GM21423 (cell line): ENCODE measurements around the gene AVPI1.
A peak's percentile ranks its signal among the peaks of the same experiment; 100 is the strongest.
"Not testable (repeated sequence)": the region's sequence is repeated elsewhere in the genome, so short reads cannot be mapped to it uniquely, and the experiment has no call there.

Experiments
- ATAC-seq: cut with Tn5 transposase; IDR thresholded peaks from one replicate; pipeline ENCODE4 v1.9.1; 2021; ENCODE audit warnings: mild to moderate bottlenecking, moderate library complexity; ENCODE audit not compliant: unreplicated experiment

The AVPI1 gene

DNA sequence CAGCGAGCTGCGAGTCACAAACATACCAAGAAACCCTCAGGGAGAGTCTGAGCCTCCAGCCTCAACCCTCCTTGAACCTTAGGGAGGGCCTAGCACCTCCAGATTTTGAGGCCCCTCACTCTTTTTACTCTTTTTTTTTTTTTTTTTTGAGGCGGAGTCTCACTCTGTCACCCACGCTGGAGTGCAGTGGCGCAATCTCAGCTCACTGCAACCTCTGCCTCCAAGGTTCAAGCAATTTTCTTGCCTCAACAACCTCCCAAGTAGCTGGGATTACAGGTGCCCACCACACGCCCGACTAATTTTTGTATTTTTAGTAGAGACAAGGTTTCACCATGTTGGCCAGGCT, 2.7 kb downstream of the AVPI1 start:
- not testable (repeated sequence) for ATAC-seq

DNA sequence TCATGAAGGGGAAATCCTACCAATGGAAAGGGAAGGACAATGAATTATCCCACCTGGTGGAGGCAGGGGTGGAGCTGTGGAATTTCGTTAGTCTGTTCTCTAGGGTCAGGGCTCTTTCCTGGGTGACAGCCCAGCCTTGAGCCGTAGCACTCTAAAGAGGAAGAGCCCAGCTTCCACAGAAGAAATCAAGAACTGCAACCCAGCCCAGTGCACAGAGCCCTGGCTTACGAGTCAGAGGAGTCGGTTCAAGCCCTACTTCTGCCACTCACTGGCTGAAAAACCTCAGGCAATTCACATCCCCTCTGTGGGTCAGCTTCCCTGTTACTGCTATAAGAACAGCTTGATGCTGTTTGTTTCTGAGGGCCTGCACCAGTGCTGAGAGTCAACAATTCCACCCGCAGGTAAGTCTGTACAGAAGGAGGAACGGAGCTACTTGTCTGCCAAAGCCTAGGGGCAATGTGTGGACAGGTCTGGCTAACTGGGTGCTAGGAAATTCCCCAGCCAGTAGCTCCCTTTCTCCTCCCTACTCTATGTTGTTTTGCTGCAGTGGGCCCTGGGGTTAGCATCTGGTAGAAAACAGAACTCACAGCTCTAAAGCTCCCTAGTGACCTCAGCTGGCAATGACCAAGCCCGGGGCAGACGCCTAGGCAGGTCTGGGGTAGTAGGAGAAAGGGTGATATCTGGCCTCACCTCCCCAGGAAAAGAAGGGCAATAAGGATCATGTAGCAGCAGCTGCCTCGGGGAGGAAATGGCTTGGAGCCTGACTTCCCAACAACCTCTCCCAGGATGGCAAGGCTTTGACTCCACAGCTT, 3.3 kb downstream of the AVPI1 start:
- ATAC-seq, result no peak

DNA sequence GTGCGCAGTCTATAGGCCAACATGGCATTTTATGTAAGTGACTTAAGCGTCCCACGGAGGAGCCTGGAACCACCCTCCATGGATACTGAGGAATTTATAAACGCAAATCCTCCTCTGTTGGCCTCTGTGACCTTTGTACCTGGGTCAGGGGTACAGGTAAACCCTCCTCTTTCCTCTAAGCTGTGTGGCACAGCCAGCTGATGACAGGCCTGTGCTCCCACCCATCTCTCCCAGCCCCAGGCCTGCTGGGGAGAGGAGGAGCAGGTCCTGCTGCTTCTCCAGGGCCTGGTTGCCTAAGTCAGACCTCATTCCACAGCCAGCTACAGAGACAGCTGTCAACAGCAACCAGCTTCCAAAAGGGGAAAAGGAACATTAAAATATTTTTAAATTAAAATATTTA, 5.0 kb downstream of the AVPI1 start:
- no peak for ATAC-seq

DNA sequence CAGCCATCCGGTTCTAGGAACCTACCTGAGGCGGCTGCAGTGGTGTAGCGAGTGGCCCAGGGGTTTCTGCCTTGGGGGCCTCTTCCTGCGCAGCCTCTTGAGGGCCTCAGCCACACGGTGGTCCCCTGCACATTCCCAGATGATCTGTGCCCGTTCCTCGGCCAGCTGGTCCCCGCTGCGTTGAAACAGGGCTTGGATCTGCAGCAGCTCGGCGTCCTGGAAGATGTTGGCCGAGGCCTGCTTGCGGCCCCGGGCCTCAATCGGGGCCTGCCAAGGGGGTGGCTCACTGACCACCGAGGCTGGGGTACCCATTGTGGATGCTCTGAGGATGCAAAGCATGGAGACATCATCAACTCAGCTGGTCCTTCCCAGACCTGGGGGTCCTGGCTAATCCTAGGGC, 7.4 kb downstream of the AVPI1 start:
- ATAC-seq, result no peak

DNA sequence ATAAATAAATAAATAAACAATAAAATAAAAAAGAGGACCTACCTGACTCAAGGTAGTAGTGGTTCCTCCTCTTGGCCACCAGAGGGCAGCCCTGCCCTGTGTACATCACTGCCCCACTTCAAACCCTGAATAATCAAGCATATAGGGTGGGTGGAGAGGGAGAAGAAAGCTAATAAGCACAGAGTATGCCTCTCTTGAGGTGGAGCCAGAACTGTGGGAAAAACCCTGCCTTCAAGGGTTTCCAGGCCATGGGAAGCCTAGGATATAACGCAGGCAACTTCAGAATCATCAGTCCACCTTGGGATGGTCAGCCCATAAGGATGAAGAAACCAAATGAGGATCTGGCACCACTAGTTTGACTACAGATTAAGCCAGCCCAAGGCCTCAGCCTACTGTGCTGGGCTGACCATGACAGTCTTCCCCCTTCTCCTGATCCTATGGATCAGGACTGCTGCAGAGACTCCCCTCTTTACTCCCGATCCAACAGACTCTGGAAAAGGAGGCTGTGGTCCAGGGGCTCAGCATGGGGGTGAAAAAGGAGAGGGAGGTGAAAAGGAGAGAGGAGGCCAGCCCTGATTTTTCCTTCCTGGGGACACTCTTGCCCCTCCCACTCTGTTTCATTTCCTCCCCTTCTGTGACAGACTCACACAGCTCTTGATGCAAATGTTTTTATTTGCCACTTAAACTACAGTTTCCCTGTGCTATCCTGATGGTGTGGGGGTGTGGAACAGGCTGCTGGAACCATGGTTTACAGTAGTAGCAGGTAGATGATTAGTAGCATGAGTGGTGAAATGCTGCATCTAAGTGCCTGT, 10.1 kb downstream of the AVPI1 start:
- ATAC-seq, result peak; percentile 45

DNA sequence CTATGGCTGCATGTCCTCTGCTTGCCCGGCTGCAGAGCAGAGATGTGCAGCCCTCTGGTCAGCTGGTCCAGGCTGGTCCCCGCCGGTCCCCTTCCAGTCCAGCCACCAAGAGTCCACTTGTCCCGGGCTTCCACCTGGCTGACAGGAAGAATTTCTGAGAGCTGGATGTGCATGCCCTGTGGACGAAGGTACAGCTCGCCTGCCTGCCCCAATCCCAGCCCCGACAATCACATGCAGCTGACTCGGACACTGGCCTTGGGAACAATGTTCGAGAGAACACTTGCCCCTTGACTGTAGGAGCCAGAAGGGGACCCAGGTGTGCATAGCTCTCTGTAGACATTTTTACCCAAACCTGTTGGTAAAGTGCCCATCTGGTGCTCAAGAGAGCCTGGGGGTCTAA, 11.8 kb downstream of the AVPI1 start:
- no peak for ATAC-seq

DNA sequence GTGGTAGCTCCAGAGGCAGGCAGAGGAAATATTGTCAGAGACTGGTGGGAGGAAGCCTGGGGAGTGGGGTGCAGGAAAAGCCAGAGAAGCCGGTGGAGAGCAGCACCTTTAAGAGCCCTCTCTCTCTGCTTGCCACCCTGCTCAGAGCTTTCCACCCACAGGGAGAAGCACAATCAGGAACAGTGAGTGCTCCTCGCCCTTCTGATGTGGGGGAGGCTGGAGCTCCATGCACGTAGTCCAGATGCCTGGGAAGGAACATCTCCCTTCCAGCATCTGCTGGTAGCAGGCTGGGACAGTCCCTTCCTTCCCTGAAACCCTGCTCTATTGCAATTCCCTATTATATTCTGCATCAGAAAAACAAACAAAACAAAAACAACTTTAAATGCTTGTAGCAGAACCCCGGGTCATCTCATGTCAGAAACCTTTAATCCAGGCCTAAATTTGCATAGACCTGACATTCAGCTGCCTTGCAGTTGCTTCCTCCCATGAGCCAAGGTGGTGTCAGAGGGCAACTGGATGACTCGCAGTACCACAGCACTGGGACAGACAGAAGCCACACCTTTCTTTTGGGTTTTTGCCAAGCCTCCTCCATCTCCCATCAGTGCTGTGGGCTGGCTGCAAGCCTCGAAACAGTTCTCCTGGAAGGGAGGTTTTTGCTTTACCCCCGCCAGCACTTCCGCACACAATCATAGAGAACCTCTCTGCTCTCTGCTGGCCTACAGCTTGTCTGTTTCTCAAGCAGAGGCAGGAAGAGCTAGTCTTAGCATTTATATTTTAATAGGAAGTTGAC, 13.1 kb downstream of the AVPI1 start:
- ATAC-seq, result no peak

DNA sequence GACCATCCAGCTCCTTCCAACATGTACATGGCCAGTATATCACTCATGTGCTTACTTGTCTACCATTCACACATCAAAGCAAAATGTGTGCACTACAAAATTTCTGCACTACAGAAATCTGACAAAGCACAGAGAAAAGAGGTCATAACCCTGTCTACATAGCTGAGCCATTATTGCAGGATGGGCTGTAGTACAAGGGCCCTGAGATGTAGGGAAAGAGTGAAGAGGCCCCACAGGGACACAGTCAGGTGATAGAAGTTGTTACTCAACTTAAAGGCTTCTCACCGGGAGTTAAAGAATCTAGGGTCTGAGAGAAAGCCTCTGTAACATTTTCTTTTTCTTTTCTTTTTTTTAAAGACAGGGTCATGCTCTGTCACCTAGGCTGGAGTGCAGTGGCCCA, 17.5 kb downstream of the AVPI1 start:
- no peak for ATAC-seq

DNA sequence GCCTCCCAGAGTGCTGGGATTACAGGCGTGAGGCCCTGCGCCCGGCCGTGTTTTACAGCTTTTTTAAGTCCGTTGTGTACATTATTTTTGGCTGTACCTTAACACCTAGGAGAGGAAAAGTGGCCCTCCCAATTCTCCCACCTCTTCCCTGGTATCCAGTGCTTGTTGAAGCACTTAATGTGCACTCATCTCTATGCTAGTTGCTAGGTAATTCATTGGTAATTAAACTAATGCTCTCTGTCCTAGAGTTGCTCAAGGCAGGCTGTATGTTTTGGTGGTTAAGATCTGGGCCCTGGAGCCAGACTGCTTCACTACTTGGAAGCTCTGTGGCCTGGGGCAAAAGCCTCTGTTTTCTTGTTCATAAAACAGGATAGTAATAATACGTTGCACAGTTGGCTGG, 19.6 kb downstream of the AVPI1 start:
- ATAC-seq, result no peak

DNA sequence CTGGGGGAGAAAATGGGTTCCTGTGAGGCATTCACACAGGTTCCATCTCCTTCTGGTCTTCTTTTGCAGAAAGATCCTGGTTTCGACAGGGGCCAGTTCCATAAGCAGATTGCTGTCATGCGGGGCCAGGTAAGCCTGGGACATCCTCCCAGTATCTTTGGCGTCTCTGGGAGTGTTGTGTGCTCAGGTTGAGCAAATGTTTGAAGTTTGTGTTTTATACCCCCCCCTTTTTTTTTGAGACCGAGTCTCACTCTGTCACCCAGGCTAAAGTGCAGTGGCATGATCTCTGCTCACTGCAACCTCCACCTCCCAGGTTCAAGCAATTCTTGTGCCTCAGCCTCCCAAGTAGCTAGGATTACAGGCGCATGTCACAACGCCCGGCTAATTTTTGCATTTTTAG, 20.0 kb downstream of the AVPI1 start:
- no peak for ATAC-seq

DNA sequence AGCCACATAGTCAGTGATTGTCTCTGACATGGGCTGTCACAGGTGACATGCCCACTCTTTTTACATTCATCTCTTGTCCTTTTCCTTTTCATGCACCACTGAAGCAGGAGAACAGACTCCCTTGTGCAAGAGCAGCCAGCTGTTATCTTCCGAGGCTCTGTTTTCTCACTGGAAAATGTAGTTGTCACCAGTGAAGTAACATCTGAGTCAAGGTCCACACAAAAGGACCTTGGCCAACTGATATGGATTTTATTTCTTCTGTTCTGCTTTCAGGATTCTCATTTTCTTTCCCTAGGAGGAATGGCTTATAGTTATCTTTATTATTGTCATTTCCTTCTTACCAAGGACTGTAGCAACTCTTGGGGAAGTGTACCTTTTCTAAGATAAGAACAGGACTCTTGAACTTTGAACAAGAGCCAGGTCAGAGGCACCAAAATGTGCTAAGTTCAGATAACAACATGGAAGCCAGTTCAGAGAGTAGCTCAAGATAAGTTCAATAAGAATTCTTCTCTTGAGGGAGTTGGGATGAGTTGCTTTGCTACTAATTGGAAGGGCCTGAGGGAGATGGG, 22.7 kb downstream of the AVPI1 start:
- ATAC-seq, result no peak

DNA sequence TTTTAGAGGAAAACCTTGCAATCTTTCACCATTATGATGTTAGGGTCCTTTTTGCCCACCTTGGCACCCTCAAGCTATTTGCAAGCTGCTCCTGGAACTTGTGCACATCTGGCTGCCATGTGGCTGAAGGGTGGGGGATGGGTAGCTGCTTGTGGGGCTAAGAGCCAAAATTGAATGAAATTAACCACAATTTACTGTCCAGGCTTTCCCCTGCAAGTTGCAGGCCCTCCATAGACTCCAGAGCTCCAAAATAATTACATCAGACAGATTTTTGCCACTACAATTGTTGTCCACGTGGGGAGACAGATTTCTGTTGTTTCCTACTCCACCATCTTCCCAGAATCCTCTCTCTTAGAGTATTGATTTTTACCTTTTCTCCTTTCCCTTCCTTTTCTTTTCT, 27.5 kb downstream of the AVPI1 start:
- no peak for ATAC-seq

DNA sequence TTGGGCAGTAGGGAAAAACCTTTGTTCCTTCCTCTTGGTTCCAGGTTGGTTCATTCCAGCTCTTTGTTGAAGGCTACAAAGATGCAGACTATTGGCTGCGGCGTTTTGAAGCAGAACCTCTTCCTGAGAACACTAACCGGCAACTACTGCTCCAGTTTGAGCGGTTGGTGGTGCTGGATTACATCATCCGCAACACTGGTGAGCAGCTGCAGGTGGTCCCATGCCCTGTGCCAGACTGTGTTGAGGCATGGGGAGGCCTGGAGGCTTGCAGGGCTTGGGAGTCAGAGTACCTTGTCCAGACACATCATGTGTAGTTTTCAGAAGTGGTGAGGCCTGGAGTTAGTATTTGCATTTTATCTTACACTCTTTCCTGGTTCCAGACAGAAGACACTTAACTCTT, 30.3 kb downstream of the AVPI1 start:
- no peak for ATAC-seq

DNA sequence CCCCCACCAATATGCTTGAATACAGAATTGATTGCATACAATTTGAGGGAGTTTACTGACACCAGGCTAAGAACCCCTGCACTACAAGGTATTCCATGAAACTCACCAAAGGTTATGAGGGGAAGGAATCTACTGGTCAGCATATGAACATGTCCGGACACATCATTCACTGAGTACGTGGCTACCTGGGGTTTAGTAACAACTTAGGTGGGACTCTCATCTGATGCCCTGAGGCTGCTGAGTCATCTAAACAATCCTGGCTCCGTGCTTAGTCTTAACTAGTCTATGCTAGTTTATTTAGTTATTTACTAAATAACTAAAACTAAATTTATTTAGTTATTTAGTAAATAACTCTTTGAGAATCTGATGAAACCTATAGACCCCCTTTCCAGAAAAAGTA, 35.3 kb downstream of the AVPI1 start:
- no peak for ATAC-seq

DNA sequence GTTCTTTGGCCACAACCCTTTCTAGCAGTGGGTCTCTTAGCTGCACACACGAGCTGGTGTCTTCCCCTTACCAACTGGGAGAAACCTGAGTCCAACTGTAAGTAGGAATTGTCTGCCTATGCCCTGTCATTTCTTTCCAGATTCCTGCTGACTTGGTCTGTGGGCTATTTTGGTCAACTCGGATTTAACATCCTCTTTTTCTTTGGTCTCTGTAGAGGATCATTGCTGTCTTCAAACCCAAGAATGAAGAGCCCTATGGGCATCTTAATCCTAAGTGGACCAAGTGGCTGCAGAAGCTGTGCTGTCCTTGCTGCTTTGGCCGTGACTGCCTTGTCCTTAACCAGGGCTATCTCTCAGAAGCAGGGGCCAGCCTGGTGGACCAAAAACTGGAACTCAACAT, 36.3 kb downstream of the AVPI1 start:
- ATAC-seq, result no peak

DNA sequence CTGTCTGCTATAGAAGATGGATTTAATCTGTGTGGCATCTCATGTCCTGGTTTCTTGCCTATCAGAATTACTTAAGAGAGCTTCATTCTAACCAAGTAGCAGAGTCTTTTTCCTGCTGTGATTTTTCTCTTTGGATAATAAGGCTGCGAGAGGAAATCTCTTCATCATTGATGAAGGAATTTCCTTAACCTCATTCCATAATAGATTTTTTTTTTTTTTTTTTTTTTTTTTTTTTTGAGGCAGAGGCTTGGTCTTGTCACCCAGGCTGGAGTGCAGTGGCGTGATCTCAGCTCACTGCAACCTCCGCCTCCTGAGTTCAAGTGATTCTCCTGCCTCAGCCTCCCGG, 37.7 kb downstream of the AVPI1 start:
- not testable (repeated sequence) for ATAC-seq

DNA sequence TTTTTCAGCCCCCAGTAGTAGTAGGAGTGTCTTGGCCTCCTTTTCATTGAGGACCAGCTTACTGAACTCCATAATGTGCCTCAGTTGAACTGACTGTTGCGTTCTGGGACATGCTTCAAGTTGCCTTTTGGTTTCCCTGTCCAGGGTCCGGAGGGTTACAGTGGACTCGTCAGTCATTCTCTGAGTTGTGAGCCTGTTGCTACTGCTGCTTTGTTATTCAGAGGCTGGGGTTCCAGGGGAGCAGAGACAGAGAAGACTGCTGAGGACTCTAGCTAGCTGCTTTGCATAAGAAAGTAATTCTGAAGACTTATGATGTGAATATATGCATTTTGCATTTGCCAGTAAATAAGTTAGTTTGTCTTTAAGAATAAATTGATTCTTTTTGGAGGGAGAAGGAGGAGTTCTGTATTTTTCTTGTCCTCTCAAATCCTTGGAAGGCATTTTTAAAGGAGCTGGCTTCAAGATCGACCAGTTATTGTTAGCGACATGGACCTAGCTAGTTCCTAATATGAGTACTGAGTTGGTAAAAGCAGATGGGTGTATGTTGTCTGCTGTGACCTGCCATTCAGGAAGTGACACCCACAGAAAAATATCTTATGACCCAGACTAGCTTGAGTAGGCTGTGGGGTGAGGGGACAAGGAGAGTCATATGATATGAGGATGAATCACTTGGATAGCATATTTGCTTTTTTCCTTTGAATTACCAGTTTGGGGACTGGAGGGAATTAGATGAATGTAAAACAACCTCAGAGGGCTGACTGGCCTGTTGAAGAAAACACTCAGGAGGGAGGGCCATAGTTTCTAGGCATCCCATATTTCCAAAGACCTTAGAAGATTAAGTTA, 38.3 kb downstream of the AVPI1 start:
- peak; percentile 65 for ATAC-seq

DNA sequence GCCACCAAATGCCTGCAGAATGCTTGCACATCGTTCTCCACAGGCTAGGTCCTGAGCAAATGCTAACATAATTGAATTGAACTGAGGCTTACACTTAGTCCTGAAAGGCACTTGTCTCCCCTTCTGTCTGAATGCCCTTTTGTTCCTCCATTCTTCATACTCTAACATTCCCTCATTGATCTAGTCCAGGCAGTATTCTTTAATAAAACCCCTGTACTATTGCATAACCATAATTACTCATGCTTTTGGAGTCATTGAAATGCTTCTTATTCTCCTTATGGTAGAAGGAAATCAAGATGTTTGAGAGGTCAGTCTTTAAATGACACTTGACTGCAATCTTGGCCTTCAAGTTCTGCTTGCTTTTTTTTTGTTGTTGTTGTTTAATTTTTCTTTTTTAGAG, 39.5 kb downstream of the AVPI1 start:
- ATAC-seq, result no peak

DNA sequence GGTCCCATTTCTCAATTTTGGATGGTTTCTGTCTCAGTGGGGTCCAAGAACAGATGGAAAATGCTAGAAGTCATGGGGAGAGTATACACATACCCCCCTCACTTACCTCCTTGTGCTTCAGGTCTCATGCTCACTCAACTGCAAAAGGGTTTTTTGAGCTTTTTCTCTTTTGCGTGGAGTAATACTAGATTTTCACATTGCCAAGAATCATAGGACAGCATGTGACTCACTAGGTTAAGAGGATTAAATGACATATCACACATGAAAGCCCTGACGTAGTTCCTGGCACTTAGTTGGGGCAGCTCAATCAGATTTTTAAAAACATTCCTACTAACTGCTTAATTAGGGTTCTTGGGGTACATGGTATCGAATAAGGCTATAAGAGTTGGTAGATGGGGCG, 42.1 kb downstream of the AVPI1 start:
- ATAC-seq, result no peak

DNA sequence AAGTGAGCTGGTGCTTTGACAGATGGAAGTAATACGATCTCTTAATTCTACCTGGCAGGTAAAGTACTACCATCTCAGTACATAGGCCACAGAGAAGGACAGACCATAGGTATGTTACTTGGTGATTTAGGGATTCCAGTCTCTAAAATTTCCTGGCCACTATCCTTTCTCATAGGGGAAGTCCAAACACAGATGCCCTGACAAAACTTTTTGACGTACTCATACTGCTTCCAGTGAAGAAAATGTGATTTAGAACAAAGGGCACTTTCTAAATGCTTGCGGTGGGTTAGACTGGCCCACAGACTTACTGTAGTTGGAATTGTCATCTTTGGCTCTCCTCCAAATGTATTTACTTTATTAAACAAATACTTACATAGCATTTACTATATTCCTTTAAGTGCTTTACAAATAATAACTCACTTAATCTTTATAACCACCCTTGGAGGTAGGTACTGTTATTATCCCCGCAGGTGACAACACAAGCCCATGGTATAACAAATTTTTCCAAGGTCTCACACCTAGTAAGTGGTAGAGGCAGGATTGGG, 43.5 kb downstream of the AVPI1 start:
- no peak for ATAC-seq
